RWPE2 (cell line): ENCODE data around the gene MAMDC2.

Experiments used
- ATAC-seq: fragments of 200-7000 bp; cut with Tn5 transposase; 3 replicates; pipeline ENCODE4 v1.9.1; 2021; ENCODE audit warnings: low read depth
- DNase-seq: peaks from one replicate; pipeline ENCODE4 v3.0.0-alpha.2; 2020; ENCODE audit warnings: low spot score
- H3K27ac ChIP-seq: fragments of 450-650 bp; 2 replicates; pipeline ENCODE4 v1.5.1; 2017; ENCODE audit warnings: mild to moderate bottlenecking; ENCODE audit not compliant: poor library complexity, severe bottlenecking
- H3K27me3 ChIP-seq: fragments of 250-450 bp; sonication (Bioruptor Pico); 2 replicates; pipeline ENCODE4 v1.5.1; 2021; ENCODE audit warnings: mild to moderate bottlenecking, moderate library complexity; ENCODE audit not compliant: insufficient read depth, poor library complexity, severe bottlenecking
- H3K36me3 ChIP-seq: fragments of 250-450 bp; sonication (Bioruptor Pico); 2 replicates; pipeline ENCODE4 v1.5.1; 2020; ENCODE audit warnings: low read depth, mild to moderate bottlenecking, moderate library complexity
- H3K4me1 ChIP-seq: fragments of 250-450 bp; sonication (Bioruptor Pico); 2 replicates; pipeline ENCODE4 v1.5.1; 2021; ENCODE audit warnings: mild to moderate bottlenecking, moderate library complexity; ENCODE audit not compliant: insufficient read depth, poor library complexity, severe bottlenecking
- H3K4me3 ChIP-seq: fragments of 250-450 bp; sonication (Bioruptor Pico); 2 replicates; pipeline ENCODE4 v1.5.1; 2021; ENCODE audit warnings: mild to moderate bottlenecking, moderate library complexity; ENCODE audit not compliant: severe bottlenecking
- H3K9me3 ChIP-seq: fragments of 250-450 bp; sonication (Bioruptor Pico); 2 replicates; pipeline ENCODE4 v1.5.1; 2021; ENCODE audit warnings: mild to moderate bottlenecking, moderate library complexity; ENCODE audit not compliant: severe bottlenecking
- CTCF ChIP-seq: fragments of 450-650 bp; IDR thresholded peaks from one replicate; pipeline ENCODE4 v1.5.1; 2017; ENCODE audit warnings: mild to moderate bottlenecking, moderate library complexity; ENCODE audit not compliant: poor library complexity, severe bottlenecking

The MAMDC2 gene

GRCh38 chr9:70106571-70106970 lies 62.9 kb downstream of the MAMDC2 start:
- no peak overlapping the region for H3K4me3 ChIP-seq
- no peak for TF ChIP-seq CTCF
- no peak for ATAC-seq
- H3K4me1 ChIP-seq: peaks cover 7% of the 10 kb centered on the region
- H3K36me3 ChIP-seq: no peaks in the 10 kb centered on the region
- no peak for DNase-seq
- H3K27me3 ChIP-seq: no peaks in the 10 kb centered on the region
- H3K9me3 ChIP-seq: no peaks in the 10 kb centered on the region
- no peak overlapping the region for H3K27ac ChIP-seq

- Histone ChIP-seq H3K4me3 (no peak overlapping the region), H3K27me3 (no peaks in the 10 kb centered on the region), H3K9me3 (no peaks in the 10 kb centered on the region), H3K4me1 (peaks cover 15% of the 10 kb centered on the region), H3K36me3 (no peaks in the 10 kb centered on the region), H3K27ac (no peak overlapping the region)
- TF ChIP-seq CTCF: no peak
- ATAC-seq (no peak), DNase-seq (no peak)
Measured at GRCh38 chr9:70107558-70107957, 63.9 kb downstream of the MAMDC2 start.

- Histone ChIP-seq H3K36me3 (no peaks in the 10 kb centered on the region), H3K27ac (no peak overlapping the region), H3K4me1 (peaks cover 21% of the 10 kb centered on the region), H3K4me3 (no peak overlapping the region), H3K9me3 (no peaks in the 10 kb centered on the region), H3K27me3 (no peaks in the 10 kb centered on the region)
- ATAC-seq: no peak
- DNase-seq: no peak
- TF ChIP-seq CTCF: no peak
Measured at GRCh38 chr9:70108181-70108580, 64.5 kb downstream of the MAMDC2 start.

- peak overlapping the region; percentile 68 for H3K27ac ChIP-seq
- ATAC-seq (no peak), DNase-seq (no peak)
- H3K27me3 ChIP-seq: no peaks in the 10 kb centered on the region
- H3K36me3 ChIP-seq: no peaks in the 10 kb centered on the region
- H3K9me3 ChIP-seq: no peaks in the 10 kb centered on the region
- TF ChIP-seq CTCF: no peak
- peaks cover 22% of the 10 kb centered on the region for H3K4me1 ChIP-seq
- H3K4me3 ChIP-seq: no peak overlapping the region
Measured at GRCh38 chr9:70110194-70111041, 66.8 kb downstream of the MAMDC2 start.

GRCh38 chr9:70111042-70111602 lies 67.5 kb downstream of the MAMDC2 start:
- peak overlapping the region; percentile 68 for H3K27ac ChIP-seq
- H3K9me3 ChIP-seq: no peaks in the 10 kb centered on the region
- peaks cover 22% of the 10 kb centered on the region for H3K4me1 ChIP-seq
- no peaks in the 10 kb centered on the region for H3K27me3 ChIP-seq
- DNase-seq: no peak
- no peaks in the 10 kb centered on the region for H3K36me3 ChIP-seq
- TF ChIP-seq CTCF: peak; percentile 91
- ATAC-seq: 0 out of 3 replicates have a peak, but pooled peaks have one; percentile 32
- H3K4me3 ChIP-seq: no peak overlapping the region
